Panc1 (cell line): ENCODE data around the gene RHBDD1. TPM values are rescaled to one million over a fixed set of nuclear protein-coding genes. Genes with fewer than 3 reads are reported as not detected.

ENCODE experiments used
- ATAC-seq: fragments of 200-7000 bp; cut with Tn5 transposase; 2 replicates; pipeline ENCODE4 v1.9.1; 2020; ENCODE audit warnings: mild to moderate bottlenecking, moderate library complexity
- BruUV-seq: library from RNA; stranded (reverse); fragments of 400-500 nt; replicated peaks from 2 replicates; lab custom pipeline; 2021; lab: Mats Ljungman, UMichigan
- CTCF ChIA-PET: fragments of 300-600 bp; sonication (Branson Sonifier 250); formaldehyde crosslinking; loops from one replicate; lab custom pipeline; 2022; ENCODE audit warnings: antibody characterized with exemption; lab: Charles Lee
- POLR2A ChIA-PET: fragments of 300-600 bp; sonication (Branson Sonifier 250); formaldehyde crosslinking; loops from one replicate; lab custom pipeline; 2022; ENCODE audit warnings: antibody characterized with exemption; lab: Charles Lee
- DNase-seq: peaks from one replicate; pipeline ENCODE4 v3.0.0-alpha.2; 2010; ENCODE audit warnings: low read depth, low spot score
- H3K27ac ChIP-seq: 2 replicates; pipeline ENCODE4 v1.5.1; 2011; ENCODE audit warnings: mild to moderate bottlenecking, low read length, inconsistent platforms
- H3K27me3 ChIP-seq: fragments of 200-500 bp; sonication (Bioruptor generic); 2 replicates; pipeline ENCODE4 v1.6.0; 2014; ENCODE audit warnings: low read length, inconsistent platforms; ENCODE audit not compliant: control insufficient read depth, insufficient read depth
- H3K36me3 ChIP-seq: fragments of 200-500 bp; sonication (Bioruptor generic); 2 replicates; pipeline ENCODE4 v1.5.1; 2014; ENCODE audit warnings: inconsistent platforms, mild to moderate bottlenecking, low read length, moderate library complexity; ENCODE audit not compliant: control insufficient read depth, insufficient read depth
- H3K4me1 ChIP-seq: 2 replicates; pipeline ENCODE4 v1.5.1; 2011; ENCODE audit warnings: inconsistent platforms, mild to moderate bottlenecking, low read length, moderate library complexity; ENCODE audit not compliant: control insufficient read depth, insufficient read depth
- H3K4me3 ChIP-seq, 2 experiments: 2 replicates each; pipeline ENCODE4 v1.5.1; 2011 to 2012; ENCODE audit warnings: low read depth in 2 of 2, low read length in 2 of 2, mild to moderate bottlenecking in 2 of 2, inconsistent platforms in 1 of 2, moderate library complexity in 1 of 2
- H3K9me3 ChIP-seq: fragments of 200-500 bp; sonication (Bioruptor generic); 2 replicates; pipeline ENCODE4 v1.5.1; 2014; ENCODE audit warnings: low read depth, mild to moderate bottlenecking, inconsistent platforms, low read length, moderate library complexity; ENCODE audit not compliant: control insufficient read depth, insufficient read depth
- CTCF ChIP-seq: fragments of 450-650 bp; IDR thresholded peaks from 2 replicates; pipeline ENCODE4 v1.5.1; 2017; ENCODE audit warnings: mild to moderate bottlenecking
- POLR2AphosphoS5 ChIP-seq: IDR thresholded peaks from 2 replicates; pipeline ENCODE4 v1.6.1; 2012; ENCODE audit warnings: mild to moderate bottlenecking, low read depth, low read length, moderate library complexity
- SIN3A ChIP-seq: IDR thresholded peaks from 2 replicates; pipeline ENCODE4 v1.6.1; 2012; ENCODE audit warnings: low read depth, mild to moderate bottlenecking, low read length, moderate library complexity, borderline replicate concordance; ENCODE audit not compliant: insufficient read depth
- TCF7L2 ChIP-seq: IDR thresholded peaks from 2 replicates; pipeline ENCODE4 v1.6.1; 2011; ENCODE audit warnings: mild to moderate bottlenecking, low read depth, low read length, inconsistent platforms
- in situ Hi-C: cut with HindIII; loops from 2 replicates; pipeline ENCODE4 v1.10.0; 2016; ENCODE audit warnings: low sequenced_read_pairs, low pct_unique_long_range_greater_than_20kb
- intact Hi-C: fragments of 100-400 bp; cut with micrococcal nuclease; formaldehyde crosslinking; loops from one replicate; pipeline ENCODE4 v1.10.0; 2022; ENCODE audit not compliant: unreplicated experiment
- total RNA-seq: library from RNA; stranded (reverse); gene quantifications from one replicate; pipeline ENCODE4 v1.2.1, GENCODE V29; 2021; ENCODE audit not compliant: unreplicated experiment
- TF ChIP-seq, protein P1 (sequence below), 2 experiments: IDR thresholded peaks; 2 replicates each; pipeline ENCODE4 v1.6.1; 2011 to 2012; ENCODE audit warnings: low read depth in 2 of 2, control low read depth in 1 of 2, low read length in 1 of 2, mild to moderate bottlenecking in 1 of 2, moderate library complexity in 1 of 2; ENCODE audit not compliant: insufficient read depth in 1 of 2

RHBDD1 gene
- total RNA-seq, 1 experiment from 2014 or later: 25.3 TPM

- in situ Hi-C loops: no loop called here
- ATAC-seq: no peak
- no TSS peak for BruUV-seq
- ChIA-PET POLR2A (no interaction called here), CTCF (no interaction called here)
- intact Hi-C loops: no loop called here
- Histone ChIP-seq H3K27me3 (no peaks in the 10 kb centered on the region), H3K36me3 (no peaks in the 10 kb centered on the region), H3K9me3 (no peaks in the 10 kb centered on the region), H3K27ac (no peak overlapping the region), H3K4me1 (no peaks in the 10 kb centered on the region), H3K4me3 (no peak overlapping the region)
- no peak for DNase-seq
- TF ChIP-seq TCF7L2 (no peak), SIN3A (no peak), POLR2AphosphoS5 (no peak), CTCF (no peak)
- TF ChIP-seq, protein P1, sequence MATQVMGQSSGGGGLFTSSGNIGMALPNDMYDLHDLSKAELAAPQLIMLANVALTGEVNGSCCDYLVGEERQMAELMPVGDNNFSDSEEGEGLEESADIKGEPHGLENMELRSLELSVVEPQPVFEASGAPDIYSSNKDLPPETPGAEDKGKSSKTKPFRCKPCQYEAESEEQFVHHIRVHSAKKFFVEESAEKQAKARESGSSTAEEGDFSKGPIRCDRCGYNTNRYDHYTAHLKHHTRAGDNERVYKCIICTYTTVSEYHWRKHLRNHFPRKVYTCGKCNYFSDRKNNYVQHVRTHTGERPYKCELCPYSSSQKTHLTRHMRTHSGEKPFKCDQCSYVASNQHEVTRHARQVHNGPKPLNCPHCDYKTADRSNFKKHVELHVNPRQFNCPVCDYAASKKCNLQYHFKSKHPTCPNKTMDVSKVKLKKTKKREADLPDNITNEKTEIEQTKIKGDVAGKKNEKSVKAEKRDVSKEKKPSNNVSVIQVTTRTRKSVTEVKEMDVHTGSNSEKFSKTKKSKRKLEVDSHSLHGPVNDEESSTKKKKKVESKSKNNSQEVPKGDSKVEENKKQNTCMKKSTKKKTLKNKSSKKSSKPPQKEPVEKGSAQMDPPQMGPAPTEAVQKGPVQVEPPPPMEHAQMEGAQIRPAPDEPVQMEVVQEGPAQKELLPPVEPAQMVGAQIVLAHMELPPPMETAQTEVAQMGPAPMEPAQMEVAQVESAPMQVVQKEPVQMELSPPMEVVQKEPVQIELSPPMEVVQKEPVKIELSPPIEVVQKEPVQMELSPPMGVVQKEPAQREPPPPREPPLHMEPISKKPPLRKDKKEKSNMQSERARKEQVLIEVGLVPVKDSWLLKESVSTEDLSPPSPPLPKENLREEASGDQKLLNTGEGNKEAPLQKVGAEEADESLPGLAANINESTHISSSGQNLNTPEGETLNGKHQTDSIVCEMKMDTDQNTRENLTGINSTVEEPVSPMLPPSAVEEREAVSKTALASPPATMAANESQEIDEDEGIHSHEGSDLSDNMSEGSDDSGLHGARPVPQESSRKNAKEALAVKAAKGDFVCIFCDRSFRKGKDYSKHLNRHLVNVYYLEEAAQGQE (IDR thresholded peaks at IDR 0.05; ENCODE audit: insufficient read depth in 1 of 2, low read depth in 2 of 2, low read length in 1 of 2): no peak
Observed at GRCh38 chr2:226891780-226892590, 56.1 kb downstream of the RHBDD1 start.

DNA sequence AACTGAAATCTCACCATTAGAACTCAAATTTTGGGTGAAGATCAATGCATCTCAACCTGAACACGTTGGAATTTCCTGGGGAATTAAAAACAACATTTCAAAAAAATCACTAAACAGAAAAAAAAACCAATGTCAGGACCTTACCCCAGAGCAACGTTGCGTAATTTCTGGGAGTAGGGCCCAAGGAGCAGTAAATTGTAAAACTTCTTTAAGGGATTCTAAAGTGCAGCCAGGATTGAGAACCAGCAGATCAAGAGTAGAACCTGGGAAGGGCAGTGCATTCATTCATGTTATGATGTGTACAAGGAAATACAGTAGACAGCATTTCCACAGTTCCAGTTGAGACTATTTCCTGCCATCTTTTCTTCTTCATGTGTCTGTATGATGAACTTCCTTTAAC is 56.9 kb downstream of the RHBDD1 start:
- Histone ChIP-seq H3K4me1 (no peaks in the 10 kb centered on the region), H3K9me3 (no peaks in the 10 kb centered on the region), H3K27ac (no peak overlapping the region), H3K36me3 (no peaks in the 10 kb centered on the region), H3K27me3 (no peaks in the 10 kb centered on the region), H3K4me3 (no peak overlapping the region)
- intact Hi-C loops: no loop called here
- in situ Hi-C loops: no loop called here
- no TSS peak for BruUV-seq
- TF ChIP-seq, protein P1 (IDR thresholded peaks at IDR 0.05; ENCODE audit: insufficient read depth in 1 of 2, low read depth in 2 of 2, low read length in 1 of 2): no peak
- TF ChIP-seq SIN3A (no peak), POLR2AphosphoS5 (no peak), CTCF (no peak), TCF7L2 (no peak)
- ChIA-PET CTCF (no interaction called here), POLR2A (no interaction called here)
- DNase-seq (no peak), ATAC-seq (no peak)
